HEK293 (cell line): ENCODE data around the gene ZRANB1.

ENCODE experiments used
- CTCF ChIA-PET: fragments of 350-600 bp; formaldehyde crosslinking; extraction: SDS; loops from one replicate; lab custom pipeline; 2021; ENCODE audit warnings: antibody characterized with exemption; lab: Yijun Ruan, JAX
- POLR2A ChIA-PET: fragments of 300-600 bp; formaldehyde crosslinking; extraction: SDS; loops from one replicate; lab custom pipeline; 2020; ENCODE audit warnings: antibody characterized with exemption, inconsistent platforms; lab: Yijun Ruan, JAX
- H3K27ac ChIP-seq: fragments of 200-500 bp; sonication (Bioruptor generic); 2 replicates; pipeline ENCODE4 v1.5.1; 2014; ENCODE audit warnings: low read depth, low read length, control low read depth, inconsistent platforms; ENCODE audit errors: extremely low read depth
- H3K36me3 ChIP-seq, 2 experiments: fragments of 200-500 bp in 1 of 2; sonication (Bioruptor generic) in 1 of 2; 1 replicate in 1 of 2; 2 replicates in 1 of 2; pipeline ENCODE4 v1.5.1; 2014 to 2017; ENCODE audit warnings: inconsistent platforms in 2 of 2, low read length in 2 of 2; ENCODE audit not compliant: control insufficient read depth in 2 of 2, insufficient read depth in 1 of 2
- H3K4me1 ChIP-seq: fragments of 200-500 bp; sonication (Bioruptor generic); 2 replicates; pipeline ENCODE4 v1.5.1; 2014; ENCODE audit warnings: mild to moderate bottlenecking, low read length, inconsistent platforms; ENCODE audit not compliant: control insufficient read depth, insufficient read depth
- H3K4me3 ChIP-seq: 2 replicates; pipeline ENCODE4 v1.5.1; 2011; ENCODE audit warnings: low read depth, mild to moderate bottlenecking, control low read depth, low read length, moderate library complexity
- H3K9me3 ChIP-seq: fragments of 200-500 bp; sonication (Bioruptor generic); 2 replicates; pipeline ENCODE4 v1.5.1; 2014; ENCODE audit warnings: low read depth, low read length, inconsistent platforms; ENCODE audit not compliant: control insufficient read depth, insufficient read depth
- GFI1B ChIP-seq: fragments of 450-650 bp; formaldehyde crosslinking; IDR thresholded peaks from 2 replicates; pipeline ENCODE4 v1.5.1; 2016; ENCODE audit warnings: missing biosample characterization, missing genetic modification characterization
- SP2 ChIP-seq: fragments of 450-650 bp; formaldehyde crosslinking; IDR thresholded peaks from 2 replicates; pipeline ENCODE4 v1.5.1; 2016; ENCODE audit warnings: missing biosample characterization, missing genetic modification characterization
- TSHZ1 ChIP-seq: fragments of 450-650 bp; formaldehyde crosslinking; IDR thresholded peaks from 2 replicates; pipeline ENCODE4 v1.5.1; 2016; ENCODE audit warnings: missing biosample characterization, missing genetic modification characterization, borderline replicate concordance
- YY1 ChIP-seq: fragments of 450-650 bp; formaldehyde crosslinking; IDR thresholded peaks from 2 replicates; pipeline ENCODE4 v1.5.1; 2018; ENCODE audit warnings: missing biosample characterization, missing genetic modification characterization
- ZFP41 ChIP-seq: fragments of 450-650 bp; formaldehyde crosslinking; IDR thresholded peaks from 2 replicates; pipeline ENCODE4 v1.5.1; 2016; ENCODE audit warnings: missing biosample characterization, missing genetic modification characterization, borderline replicate concordance
- ZNF184 ChIP-seq: fragments of 450-650 bp; IDR thresholded peaks from 2 replicates; pipeline ENCODE4 v1.5.1; 2018; ENCODE audit warnings: missing biosample characterization, mild to moderate bottlenecking, missing genetic modification characterization
- ZNF19 ChIP-seq: fragments of 450-650 bp; formaldehyde crosslinking; IDR thresholded peaks from 2 replicates; pipeline ENCODE4; 2016; ENCODE audit warnings: missing biosample characterization, missing genetic modification characterization, low read depth
- ZNF221 ChIP-seq: fragments of 450-650 bp; formaldehyde crosslinking; IDR thresholded peaks from 2 replicates; pipeline ENCODE4 v1.5.1; 2017; ENCODE audit warnings: missing biosample characterization, missing genetic modification characterization, borderline replicate concordance
- ZNF280C ChIP-seq: fragments of 450-650 bp; formaldehyde crosslinking; IDR thresholded peaks from 2 replicates; pipeline ENCODE4 v1.5.1; 2016; ENCODE audit warnings: missing biosample characterization, missing genetic modification characterization
- ZNF394 ChIP-seq: fragments of 450-650 bp; formaldehyde crosslinking; IDR thresholded peaks from 2 replicates; pipeline ENCODE4 v1.5.1; 2016; ENCODE audit warnings: missing biosample characterization, missing genetic modification characterization, mild to moderate bottlenecking, moderate library complexity, borderline replicate concordance
- ZNF423 ChIP-seq: fragments of 450-650 bp; formaldehyde crosslinking; IDR thresholded peaks from 2 replicates; pipeline ENCODE4 v1.5.1; 2016; ENCODE audit warnings: missing biosample characterization, missing genetic modification characterization
- ZNF600 ChIP-seq: fragments of 450-650 bp; formaldehyde crosslinking; IDR thresholded peaks from 2 replicates; pipeline ENCODE4 v1.5.1; 2016; ENCODE audit warnings: missing biosample characterization, missing genetic modification characterization
- ZNF654 ChIP-seq: fragments of 450-650 bp; formaldehyde crosslinking; IDR thresholded peaks from 2 replicates; pipeline ENCODE4 v1.5.1; 2016; ENCODE audit warnings: low read depth, missing biosample characterization, missing genetic modification characterization
- ZNF658 ChIP-seq: fragments of 450-650 bp; formaldehyde crosslinking; IDR thresholded peaks from 2 replicates; pipeline ENCODE4; 2016; ENCODE audit warnings: missing biosample characterization, missing genetic modification characterization
- ZNF660 ChIP-seq: fragments of 450-650 bp; IDR thresholded peaks from 2 replicates; pipeline ENCODE4 v1.5.1; 2018; ENCODE audit warnings: missing biosample characterization, mild to moderate bottlenecking, missing genetic modification characterization
- ZNF747 ChIP-seq: fragments of 450-650 bp; formaldehyde crosslinking; IDR thresholded peaks from 2 replicates; pipeline ENCODE4 v1.5.1; 2016; ENCODE audit warnings: missing biosample characterization, missing genetic modification characterization
- TF ChIP-seq, protein P1 (sequence below): fragments of 450-650 bp; formaldehyde crosslinking; IDR thresholded peaks from 2 replicates; pipeline ENCODE4 v1.5.1; 2016; ENCODE audit warnings: missing biosample characterization, missing genetic modification characterization

Gene ZRANB1

DNA sequence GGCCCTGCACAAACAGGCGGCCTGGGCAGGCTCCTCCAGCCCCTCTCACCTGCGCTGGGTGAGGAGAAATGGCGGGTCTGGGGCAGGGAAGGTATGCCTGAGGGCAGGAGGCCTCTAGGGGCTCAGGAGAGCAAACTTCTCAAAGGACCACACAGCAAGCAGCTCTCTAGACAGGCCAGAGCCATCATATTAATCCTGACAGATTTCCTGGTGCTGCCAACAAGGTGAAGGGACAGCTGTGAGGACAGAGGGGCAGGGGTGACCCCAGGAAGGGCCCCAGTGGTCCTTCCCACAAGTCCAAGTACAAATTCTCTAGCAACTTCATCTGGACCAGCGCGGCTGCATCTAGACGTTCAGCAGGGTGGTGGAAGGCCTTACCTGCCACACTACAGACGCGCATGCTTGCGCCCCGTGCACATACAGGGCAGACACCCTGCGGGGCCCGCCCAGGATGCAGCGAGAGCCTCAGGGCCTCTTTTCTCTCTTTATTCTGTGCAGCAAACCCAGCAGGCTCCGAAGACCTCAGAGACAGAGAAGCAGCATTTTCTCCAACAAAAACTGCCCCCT, 62.1 kb downstream of the ZRANB1 start:
- H3K36me3 ChIP-seq = peaks cover 0 to 68% of the 10 kb centered on the region in 2 experiments; a peak in 1 of 3 replicates
- TF ChIP-seq ZNF280C (tag by site-specific recombination) = no peak
- no peak for TF ChIP-seq ZNF658 (tag by site-specific recombination)
- TF ChIP-seq ZNF19 (tag by site-specific recombination) = no peak
- TF ChIP-seq ZNF221 (tag by site-specific recombination) = no peak
- no peak for TF ChIP-seq TSHZ1
- no peak for TF ChIP-seq ZNF600
- no peak for TF ChIP-seq ZNF184 (tag by site-specific recombination)
- no peak for TF ChIP-seq YY1 (tag by site-specific recombination)

GRCh38 chr10:125004571-125005311, 62.8 kb downstream of the ZRANB1 start:
- CTCF ChIA-PET = no interaction called here

More for the DNA sequence above, 62.1 kb downstream of the ZRANB1 start:
- H3K4me3 ChIP-seq = no peak overlapping the region
- ChIA-PET POLR2A (no interaction called here), CTCF (no interaction called here)
- H3K9me3 ChIP-seq = no peaks in the 10 kb centered on the region
- no peak overlapping the region for H3K27ac ChIP-seq
- H3K4me1 ChIP-seq = no peaks in the 10 kb centered on the region

More at GRCh38 chr10:125004571-125005311, 62.8 kb downstream of the ZRANB1 start:
- POLR2A ChIA-PET = no interaction called here
- H3K27ac ChIP-seq = no peak overlapping the region
- no peaks in the 10 kb centered on the region for H3K9me3 ChIP-seq
- no peaks in the 10 kb centered on the region for H3K4me1 ChIP-seq
- H3K36me3 ChIP-seq = peaks cover 0 to 61% of the 10 kb centered on the region in 2 experiments; a peak in 1 of 3 replicates
- H3K4me3 ChIP-seq = no peak overlapping the region
- no peak for TF ChIP-seq SP2
- TF ChIP-seq ZNF423 = no peak
- TF ChIP-seq ZNF394 (tag by site-specific recombination) = no peak
- TF ChIP-seq ZNF747 (tag by site-specific recombination) = no peak
- no peak for TF ChIP-seq ZNF654 (tag by site-specific recombination)
- no peak for TF ChIP-seq ZNF184 (tag by site-specific recombination)
- no peak for TF ChIP-seq ZFP41
- TF ChIP-seq ZNF660 = no peak
- no peak for TF ChIP-seq GFI1B (tag by site-specific recombination)
- TF ChIP-seq, protein P1, sequence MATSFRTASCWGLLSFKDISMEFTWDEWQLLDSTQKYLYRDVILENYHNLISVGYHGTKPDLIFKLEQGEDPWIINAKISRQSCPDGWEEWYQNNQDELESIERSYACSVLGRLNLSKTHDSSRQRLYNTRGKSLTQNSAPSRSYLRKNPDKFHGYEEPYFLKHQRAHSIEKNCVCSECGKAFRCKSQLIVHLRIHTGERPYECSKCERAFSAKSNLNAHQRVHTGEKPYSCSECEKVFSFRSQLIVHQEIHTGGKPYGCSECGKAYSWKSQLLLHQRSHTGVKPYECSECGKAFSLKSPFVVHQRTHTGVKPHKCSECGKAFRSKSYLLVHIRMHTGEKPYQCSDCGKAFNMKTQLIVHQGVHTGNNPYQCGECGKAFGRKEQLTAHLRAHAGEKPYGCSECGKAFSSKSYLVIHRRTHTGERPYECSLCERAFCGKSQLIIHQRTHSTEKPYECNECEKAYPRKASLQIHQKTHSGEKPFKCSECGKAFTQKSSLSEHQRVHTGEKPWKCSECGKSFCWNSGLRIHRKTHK = no peak
